Umbilical cord (tissue), 2 donors: Measurements from ENCODE around the gene WNT5B. TPM values are rescaled to one million over a fixed set of nuclear protein-coding genes. Genes with fewer than 3 reads are reported as not detected.

ENCODE experiments used
- DNase-seq: peaks from one replicate; pipeline ENCODE4 v3.0.0-alpha.2; 2015; ENCODE audit warnings: low spot score
- total RNA-seq: library from RNA; depleted of rRNA; stranded (reverse); fragments of >200 nt; gene quantifications from one replicate; pipeline ENCODE4 v1.2.3, GENCODE V29; 2014; ENCODE audit warnings: low replicate concordance; ENCODE audit not compliant: insufficient read depth

WNT5B gene
- total RNA-seq, 1 donor from 2014 or later = 101 TPM

DNA sequence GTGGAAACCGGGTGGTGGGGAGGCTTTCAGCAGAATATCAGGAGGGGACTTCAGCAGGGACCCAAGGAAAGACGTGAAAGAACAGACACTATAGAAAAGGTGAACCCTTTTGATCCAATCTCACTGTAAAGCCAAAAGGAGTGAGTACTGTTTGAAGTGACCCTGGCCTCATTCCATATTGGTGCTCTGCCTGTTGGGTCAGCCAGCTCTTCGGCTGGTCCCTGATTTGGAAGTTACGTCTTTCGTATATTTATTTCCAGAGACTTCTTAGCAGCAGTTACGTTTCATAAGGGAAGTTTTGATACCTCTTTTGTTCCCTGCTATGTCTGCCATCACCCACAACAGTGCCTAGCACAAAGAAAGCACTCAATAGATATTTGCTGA lies 21.9 kb downstream of the WNT5B start:
- no peak for DNase-seq

DNA sequence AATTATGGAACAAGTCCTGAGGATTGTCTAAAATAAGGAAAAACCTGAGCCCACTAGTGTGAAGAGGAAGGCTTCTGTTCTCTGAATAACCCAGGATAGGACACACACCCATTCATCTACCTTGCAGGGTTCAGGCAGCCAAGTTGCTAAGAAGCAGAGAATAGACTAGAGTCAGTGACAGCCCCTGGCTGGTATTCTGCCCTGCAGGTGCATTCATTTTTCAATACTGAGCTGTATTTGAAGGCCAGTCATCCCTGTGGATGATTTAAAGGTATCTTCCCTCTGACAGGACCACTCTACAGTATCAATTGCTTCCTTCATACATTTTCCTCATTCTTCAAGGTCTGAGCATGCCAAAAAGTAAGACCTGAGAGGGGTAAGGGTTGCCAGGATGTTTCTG lies 22.9 kb downstream of the WNT5B start:
- DNase-seq = no peak

DNA sequence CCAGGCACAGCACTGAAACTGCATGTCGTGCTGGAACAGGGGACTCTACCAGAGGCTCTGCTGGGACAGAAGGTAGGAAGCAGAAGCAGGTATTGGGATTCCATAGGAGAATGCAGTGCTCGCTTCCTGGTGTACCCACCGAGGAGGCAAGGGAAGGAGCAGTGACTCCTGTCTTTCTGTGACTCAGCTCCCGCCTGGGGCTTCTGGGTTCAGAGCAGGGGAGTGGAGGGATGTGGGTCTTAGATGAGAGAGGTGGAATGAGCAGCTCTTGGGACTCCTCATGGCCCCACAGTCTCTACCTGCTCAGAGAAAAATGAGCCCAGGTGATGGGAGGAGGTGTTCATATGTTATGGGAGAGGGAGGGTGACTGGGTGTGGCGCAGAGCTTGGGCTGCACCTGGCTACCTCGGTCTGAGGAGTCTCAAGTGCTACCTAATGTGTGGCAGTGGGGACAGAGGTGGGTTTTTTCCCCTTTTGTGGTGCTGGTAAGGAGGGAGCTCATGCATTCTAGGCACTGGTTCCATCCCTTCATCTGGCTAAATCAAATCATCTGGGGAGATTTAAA lies 26.3 kb downstream of the WNT5B start:
- no peak for DNase-seq

DNA sequence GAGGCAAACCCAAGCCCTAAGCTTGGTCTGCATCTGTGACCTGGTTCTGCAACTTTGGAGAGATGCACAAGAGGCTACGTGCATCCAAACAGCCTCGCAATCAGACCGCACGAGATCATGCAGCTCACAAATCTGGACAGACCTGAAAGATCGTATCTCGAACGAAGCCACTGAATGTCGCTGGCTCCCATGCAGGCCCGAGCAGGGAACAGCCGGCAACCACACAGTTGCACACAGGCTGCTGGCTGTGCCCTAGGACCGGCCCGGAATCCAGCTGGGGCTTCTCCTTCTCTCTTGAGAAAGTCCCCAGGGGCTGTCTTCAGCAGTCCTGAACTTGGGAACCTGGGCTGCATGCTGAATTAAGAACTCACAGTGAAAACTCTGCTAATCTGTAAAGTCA lies 27.9 kb downstream of the WNT5B start:
- no peak for DNase-seq

DNA sequence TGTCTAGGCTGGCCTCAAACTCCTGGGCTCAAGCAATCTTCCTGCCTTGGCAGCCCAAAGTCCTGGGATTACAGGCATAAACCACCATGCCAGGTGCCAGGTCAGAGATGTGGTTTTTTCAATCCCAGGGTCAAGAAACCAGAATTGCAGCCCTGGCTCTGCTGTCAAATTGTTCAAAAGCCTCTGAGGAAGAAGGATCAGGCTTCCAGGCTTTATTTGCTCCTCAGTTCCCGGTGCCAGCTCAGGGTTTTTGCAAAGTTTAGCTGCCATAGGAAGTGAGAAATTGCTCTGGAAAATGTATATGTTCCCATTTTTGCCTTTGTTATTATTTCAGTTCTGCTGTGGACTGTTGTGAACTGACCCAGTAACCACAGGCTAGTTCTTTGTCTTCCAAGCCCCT lies 28.7 kb downstream of the WNT5B start:
- DNase-seq = peak; percentile 64

DNA sequence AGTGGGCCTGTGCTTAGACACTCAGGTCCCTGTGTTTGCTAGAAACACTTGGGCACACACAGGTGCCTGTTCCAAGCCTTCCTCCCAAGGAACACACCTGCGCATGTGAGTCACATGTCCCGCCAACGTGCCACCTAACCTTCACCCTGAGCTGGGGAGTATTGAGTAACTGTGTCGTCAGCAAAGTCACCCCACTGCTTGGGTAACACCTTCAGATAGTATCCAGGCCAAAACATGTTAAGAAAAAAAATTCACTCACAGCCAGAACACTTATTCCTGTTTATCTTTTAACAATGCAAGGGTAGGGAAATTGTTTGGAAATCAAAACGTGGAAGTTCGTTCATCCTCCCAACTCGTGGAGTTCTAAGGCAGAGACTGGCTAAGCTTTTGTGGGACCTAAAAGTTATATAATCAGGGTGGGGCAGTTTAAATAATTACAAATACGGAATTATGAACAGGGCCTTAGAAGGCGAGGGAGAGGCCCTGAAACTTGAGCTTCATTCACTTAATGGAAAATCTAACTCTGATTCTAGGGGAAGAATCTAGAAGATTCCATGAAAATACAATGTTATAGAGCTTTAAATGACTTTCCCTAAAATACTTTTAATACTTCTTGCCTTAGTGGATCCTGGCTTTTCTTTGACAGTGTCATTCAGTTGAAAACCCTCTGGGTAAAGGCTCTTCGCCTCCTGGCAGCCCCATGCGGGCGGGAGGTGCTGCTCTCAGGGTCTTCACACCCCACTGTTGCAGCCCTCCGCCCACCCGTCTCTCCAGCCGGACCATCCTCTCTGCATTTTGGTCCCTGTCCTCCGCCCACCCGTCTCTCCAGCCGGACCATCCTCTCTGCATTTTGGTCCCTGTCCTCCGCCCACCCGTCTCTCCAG lies 31.5 kb downstream of the WNT5B start:
- peak; percentile 48 for DNase-seq

DNA sequence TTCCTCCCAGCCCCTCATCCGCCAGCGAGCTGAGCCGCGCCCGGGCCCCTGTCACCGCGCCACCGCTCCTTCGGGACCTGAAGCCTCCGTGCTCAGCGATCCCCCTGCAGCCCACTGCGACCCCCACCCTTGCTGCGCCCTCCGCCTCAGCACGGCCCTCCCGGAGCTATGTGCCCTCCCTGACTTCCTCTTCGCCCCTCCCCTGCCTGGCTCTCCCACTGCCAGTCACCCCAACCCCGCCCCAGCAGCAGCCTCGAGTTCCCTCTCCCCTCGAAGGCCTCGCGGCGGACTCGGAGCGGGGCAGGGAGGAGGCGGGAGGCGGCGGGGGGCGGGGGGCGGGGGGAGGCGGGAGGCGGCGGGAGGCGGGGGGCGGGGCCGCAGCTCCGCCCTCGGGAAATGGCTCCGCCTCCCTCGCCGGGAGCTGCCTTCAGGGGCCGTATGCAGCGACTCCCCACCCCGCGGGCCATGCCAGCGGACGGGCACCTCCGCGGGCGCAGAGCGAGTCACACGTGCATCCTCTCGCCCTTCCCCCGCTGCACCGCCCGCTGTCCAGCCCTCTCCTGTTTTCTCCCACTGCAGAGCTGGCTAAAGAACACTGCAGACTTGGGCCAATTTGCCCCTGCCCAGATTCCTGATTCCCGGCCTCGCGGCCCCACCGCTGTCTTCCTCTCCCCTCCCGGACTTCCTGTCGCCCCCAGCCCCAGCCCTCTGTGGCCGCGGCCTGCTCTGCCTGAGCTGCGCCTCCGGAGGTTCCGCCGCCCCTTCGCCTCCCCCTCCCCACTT lies 32.7 kb downstream of the WNT5B start:
- DNase-seq = peak; percentile 93

DNA sequence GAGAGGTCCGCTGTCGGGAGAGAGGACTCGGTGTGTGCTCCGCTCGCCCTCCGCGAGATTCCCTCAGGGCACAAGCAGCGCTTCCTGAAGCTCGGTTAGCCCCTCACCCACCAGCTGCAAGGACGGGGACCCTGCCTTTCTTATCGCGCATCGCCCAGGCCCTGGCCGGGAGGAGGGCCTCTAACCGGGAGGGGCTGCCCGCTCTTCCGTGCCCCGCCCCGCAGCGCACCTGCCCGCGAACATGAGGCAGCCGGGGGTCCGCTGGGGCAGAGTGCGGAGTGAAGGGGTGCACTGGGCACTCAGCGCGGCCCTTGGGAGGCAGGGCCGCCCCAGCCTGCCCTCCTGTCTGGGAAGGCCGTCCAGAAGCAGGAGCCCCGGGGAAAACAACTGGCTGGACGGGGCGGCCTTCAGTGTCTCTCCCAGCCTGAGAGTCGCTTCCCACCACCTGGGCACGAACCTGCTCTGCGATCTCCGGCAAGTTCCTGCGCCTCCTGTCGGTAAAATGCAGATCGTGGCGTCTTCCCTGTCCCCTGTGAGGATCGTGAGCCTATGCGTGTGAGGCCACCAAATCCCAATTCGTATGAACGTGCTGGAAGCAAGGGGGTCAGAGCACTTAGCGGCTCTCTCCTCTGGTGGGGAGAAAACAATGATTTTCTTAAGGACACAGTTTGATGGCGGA lies 33.9 kb downstream of the WNT5B start:
- DNase-seq = peak; percentile 56

DNA sequence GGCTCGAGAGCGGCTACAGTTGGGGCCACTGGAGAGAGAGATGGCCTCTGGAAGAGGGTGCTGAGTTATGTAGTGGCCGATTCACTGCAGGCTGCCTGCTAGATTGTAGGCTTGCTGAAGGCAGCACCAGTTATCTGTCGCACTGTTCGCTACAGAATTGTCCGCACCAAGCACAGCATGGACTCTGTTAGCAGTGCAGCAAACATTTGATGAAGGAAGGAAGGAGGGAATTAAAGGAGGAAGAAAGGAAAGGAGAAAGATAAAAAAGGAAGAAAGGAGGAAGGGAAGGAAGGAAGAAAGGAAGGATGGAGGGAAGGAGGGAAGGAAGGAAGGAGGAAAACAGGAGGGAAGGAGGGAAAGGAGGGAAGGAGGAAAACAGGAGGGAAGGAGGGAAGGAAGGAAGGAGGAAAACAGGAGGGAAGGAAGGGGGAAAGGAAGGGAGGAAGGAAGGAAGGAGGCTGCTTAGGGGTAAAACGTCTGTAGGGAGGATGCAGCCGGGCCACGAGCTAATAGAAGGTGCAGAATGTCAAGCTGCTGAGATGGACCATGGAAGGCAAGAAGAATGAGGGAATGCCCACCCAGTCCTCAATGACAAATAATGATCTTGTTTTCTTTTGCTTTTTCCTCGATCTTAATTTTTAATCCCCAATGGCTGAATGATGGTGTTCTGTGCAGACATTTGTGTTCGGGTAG lies 34.6 kb downstream of the WNT5B start:
- no peak for DNase-seq

DNA sequence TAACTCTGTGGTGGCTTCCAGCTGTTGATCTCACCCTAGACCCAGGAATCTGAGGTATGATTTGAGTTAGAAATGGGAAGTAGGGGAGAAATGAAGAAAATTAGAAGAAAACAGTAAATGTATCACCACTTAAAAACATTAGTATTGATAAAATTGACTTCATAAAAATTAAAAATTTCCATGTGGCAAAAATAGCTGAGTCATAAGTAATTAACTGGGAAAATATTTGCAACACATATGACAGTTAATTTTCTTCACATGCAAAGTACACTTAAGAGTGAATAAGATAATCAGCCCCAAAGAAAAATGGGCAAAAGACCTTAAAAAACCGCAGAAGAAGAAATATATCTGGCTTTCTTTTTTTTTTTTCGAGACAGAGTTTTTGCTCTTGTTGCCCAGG lies 36.3 kb downstream of the WNT5B start:
- no peak for DNase-seq

DNA sequence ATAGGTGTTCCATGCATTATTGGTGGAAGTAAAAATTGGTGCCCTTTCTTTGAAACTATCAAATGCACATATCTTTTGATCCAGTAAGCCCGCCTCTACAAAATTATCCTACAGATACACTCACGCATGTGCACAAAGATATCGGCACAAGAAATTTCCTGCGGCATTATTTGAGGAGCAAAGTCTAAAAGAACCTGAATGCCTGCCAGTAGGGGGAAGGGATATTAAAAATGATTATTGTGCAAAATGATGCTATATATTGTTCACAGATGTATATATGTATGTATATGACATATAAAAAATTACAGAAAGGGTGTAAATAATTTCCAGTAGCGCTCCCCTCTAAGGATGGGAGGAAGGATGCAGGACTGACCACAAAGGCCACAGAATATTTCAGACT lies 37.2 kb downstream of the WNT5B start:
- no peak for DNase-seq

DNA sequence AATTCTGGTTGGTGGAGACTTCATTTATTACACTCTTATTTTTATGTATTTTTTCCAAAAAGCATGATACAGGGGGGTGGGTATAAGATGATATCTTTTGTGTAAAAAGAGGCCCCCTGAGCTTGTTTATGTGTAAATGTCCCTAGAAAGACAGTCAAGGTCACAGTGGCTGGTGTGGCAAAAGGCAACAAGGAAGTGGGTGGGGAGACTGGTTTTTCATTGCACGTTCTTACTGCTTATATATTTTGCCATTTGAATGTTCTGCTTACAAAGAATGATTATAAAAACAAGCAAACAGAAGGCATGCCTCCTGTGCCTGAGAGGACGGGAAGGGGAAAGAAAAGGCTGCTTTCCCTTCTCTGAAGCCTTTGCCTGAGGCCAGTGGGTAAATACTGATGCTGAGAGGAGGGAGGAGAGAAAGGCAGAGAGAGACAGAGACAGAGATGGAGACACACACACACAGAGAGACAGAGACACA lies 37.7 kb downstream of the WNT5B start:
- no peak for DNase-seq

DNA sequence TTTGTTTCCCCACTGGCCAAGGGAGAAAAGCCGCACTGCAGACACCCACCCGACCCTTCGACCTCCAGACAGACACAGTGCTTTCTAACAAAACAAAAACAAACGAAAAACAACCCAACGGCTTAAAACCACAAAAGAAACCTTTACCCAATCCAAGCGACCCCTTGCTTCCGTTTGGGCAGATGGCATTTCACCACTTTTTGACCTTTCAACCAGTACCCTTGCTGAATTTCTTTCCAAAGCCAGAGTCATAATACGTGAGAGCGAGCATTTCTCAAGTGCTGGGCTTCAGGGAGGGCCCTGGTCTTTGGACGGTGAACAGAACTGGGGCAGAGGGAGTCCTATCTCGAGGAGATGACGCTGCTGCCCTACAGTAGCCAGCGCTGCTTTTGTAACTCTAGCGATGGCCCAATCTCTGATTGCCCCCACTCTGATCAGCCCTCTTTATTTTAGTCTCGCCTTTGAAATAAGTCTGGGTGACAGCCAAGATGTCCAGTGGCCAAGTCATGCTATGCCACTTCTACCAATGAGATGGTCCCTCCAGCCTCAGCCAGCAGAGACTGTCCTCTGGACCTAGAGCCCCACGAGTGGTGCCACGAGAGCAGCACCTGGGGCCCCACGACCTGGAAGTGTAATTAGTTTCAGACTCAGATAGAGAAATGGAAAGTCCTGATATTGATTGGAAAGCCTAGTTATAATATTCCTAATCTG lies 40.0 kb downstream of the WNT5B start:
- no peak for DNase-seq

DNA sequence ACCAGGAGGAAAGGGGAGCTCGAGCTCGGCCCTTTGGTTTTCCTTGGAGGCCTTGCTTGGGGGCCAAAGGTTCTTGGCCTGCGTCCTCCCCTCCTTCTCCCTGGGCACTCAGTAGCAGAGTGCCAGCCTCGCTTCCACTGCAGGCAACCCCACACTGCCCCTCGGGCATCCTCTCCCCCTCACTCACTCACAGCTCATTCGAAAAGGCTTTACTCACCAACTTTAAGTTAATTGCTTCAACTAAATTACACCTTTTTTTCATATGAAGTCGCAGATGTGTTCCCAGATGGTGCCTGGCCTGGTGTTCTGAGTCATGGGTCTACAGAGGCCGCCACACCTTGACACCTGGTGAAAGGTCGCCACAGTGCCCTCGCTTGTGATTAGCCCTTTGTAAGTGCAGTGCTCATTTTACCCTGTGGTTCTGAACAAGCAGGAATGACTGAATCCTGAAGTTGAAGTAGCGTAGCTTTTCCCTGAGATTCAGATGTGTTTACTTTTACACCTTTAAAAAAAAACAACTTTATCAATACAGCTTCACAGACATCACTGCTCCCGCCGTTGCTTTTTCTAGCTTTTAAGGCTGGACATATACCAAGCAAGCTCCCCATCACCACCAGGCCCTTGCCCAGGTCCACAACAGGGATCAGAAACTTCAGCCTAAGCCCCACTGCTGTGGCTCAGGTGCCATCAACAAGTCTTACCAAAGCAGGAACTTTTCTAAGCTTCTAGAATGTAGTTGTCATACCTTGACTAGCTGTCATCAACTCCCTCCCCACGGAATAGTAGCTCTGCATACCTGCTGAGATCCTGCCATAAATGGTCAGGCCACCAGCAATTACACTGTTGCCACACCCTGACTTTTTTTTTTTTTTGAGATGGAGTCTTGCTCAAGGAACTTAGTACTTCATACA lies 41.6 kb downstream of the WNT5B start:
- DNase-seq = no peak

DNA sequence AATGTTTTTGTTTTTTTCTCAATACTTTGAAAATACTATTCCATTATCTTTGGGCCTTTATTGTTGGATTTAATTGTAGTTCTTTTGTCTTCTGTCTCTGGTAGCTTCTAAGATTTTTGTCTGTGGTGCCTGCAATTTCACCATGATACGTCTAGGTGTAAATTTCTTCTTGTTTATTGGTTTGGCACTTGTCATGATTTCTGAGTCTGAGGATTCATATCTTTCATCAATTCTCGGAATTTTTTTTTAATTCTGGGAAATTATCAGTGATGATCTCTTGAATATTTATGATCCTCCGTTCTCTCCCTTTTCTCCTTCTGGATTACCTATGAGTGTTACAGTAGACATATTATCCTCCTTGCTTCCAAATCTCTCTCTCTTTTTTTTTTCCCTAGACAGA lies 47.0 kb downstream of the WNT5B start:
- no peak for DNase-seq

DNA sequence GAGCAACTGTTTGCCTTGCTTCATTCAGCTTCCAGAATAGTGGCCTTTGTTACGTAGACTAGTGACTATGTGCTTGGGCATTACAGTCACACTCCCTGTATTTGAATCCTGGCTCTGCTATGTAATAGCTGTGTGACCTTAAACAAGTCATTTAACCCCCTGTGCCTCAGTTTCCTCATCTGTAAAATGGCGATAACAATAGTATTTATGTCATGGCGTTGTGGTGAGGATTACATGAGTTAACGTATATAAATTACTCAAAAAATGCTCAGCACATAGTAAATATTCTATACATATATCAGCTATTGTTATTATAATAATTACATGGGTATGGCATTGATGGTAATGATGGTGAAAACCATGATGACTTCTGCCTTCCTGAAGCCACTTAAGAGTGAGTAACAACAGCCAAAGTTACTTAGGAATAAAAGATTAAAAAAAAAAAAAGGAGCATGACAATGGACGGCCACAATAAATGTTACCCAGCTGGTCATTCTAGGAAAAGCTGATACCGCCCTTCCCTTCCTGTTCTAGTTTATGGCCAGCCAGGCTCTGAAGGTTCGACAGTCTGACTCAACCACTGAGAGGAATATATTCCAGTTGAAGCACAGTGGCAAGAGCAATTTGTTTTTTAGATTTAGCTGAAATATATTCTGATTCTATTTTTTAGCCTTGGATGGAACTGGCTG lies 51.9 kb downstream of the WNT5B start:
- DNase-seq = peak; percentile 43

DNA sequence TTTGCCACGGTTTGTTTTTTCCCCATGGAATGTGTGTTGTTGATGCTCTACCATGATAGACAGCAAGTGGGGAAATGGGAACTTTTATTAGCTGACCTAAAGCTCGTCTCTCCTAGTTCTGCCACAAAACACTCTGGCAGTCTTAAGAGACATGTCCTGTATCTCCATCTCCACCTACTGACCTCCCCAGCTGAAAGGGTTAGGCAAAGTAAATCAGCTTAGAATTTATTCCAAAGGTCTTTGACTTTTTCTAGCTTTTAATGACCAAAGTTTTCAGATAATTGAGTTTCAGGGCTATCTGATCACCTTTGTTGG lies 52.4 kb downstream of the WNT5B start:
- no peak for DNase-seq

DNA sequence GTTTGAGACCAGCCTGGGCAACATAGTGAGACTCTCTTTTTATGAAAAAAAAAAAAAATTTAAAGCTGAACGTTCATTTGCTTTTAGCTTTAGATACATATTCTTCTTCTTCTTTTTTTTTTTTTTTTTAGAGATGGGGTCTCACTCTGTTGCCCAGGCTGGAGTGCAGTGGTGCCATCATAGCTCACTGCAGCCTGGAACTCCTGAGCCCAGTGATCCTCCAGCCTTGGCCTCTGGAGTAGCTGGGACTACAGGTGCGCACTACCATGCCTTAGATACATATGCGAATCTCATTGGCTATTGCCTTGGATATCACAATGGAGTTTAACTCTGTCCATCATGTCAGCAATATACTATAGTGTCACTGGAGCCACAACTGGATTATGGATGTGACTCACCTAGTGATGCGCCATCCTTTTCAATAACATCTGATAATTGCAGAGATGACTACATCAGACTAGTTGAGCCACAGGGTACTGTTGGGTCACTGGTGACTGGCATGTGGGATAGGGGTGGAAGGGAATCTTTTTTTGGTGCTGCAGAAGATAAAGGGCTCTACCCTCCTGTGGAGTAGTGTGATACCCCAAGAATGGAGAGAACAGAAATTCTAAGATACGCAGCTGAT lies 59.2 kb downstream of the WNT5B start:
- no peak for DNase-seq
